Measurements from ENCODE around the gene STAP1.

STAP1 gene

GRCh38 chr4:67568820-67569219, 10.3 kb downstream of the STAP1 start:
- H3K9me3 ChIP-seq (ENCODE audit: severe bottlenecking): no peaks in the 10 kb centered on the region
- H3K27me3 ChIP-seq (ENCODE audit: insufficient read depth, poor library complexity, severe bottlenecking): no peaks in the 10 kb centered on the region
- H3K27ac ChIP-seq (ENCODE audit: poor library complexity, severe bottlenecking): no peak overlapping the region
- H3K4me3 ChIP-seq (ENCODE audit: severe bottlenecking): no peak overlapping the region
- no peaks in the 10 kb centered on the region for H3K36me3 ChIP-seq (ENCODE audit: low read depth)
- TF ChIP-seq, protein P1, sequence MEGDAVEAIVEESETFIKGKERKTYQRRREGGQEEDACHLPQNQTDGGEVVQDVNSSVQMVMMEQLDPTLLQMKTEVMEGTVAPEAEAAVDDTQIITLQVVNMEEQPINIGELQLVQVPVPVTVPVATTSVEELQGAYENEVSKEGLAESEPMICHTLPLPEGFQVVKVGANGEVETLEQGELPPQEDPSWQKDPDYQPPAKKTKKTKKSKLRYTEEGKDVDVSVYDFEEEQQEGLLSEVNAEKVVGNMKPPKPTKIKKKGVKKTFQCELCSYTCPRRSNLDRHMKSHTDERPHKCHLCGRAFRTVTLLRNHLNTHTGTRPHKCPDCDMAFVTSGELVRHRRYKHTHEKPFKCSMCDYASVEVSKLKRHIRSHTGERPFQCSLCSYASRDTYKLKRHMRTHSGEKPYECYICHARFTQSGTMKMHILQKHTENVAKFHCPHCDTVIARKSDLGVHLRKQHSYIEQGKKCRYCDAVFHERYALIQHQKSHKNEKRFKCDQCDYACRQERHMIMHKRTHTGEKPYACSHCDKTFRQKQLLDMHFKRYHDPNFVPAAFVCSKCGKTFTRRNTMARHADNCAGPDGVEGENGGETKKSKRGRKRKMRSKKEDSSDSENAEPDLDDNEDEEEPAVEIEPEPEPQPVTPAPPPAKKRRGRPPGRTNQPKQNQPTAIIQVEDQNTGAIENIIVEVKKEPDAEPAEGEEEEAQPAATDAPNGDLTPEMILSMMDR (IDR thresholded peaks at IDR 0.05; ENCODE audit: poor library complexity, severe bottlenecking): no peak
- H3K4me1 ChIP-seq (ENCODE audit: insufficient read depth, poor library complexity, severe bottlenecking): peaks cover 4% of the 10 kb centered on the region
- DNase-seq (ENCODE audit: low spot score) (no peak), ATAC-seq (ENCODE audit: low read depth) (peak; percentile 94)

DNA sequence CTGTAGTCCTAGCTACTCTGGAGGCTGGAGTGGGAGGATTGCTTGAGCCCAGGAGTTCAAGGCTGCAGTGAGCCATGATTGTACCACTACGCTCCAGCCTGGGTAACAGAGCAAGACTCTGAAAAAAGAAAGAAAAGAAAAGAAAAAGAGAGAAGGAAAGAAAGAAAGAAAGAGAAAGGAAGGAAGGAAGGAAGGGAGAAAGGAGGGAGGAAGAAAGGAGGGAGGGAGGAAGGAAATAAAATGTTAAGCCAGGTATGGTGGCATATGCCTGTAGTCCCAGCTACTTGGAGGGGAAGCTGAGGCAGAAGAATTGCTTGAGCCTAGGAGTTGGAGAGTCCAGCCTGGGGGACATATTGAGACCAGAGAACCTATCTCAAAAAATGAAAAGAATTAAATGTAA, 12.0 kb downstream of the STAP1 start:
- H3K36me3 ChIP-seq (ENCODE audit: low read depth): no peaks in the 10 kb centered on the region
- DNase-seq (ENCODE audit: low spot score) (no peak), ATAC-seq (ENCODE audit: low read depth) (no peak)
- H3K27me3 ChIP-seq (ENCODE audit: insufficient read depth, poor library complexity, severe bottlenecking): no peaks in the 10 kb centered on the region
- H3K4me1 ChIP-seq (ENCODE audit: insufficient read depth, poor library complexity, severe bottlenecking): peaks cover 4% of the 10 kb centered on the region
- no peaks in the 10 kb centered on the region for H3K9me3 ChIP-seq (ENCODE audit: severe bottlenecking)
- H3K27ac ChIP-seq (ENCODE audit: poor library complexity, severe bottlenecking): no peak overlapping the region
- no peak overlapping the region for H3K4me3 ChIP-seq (ENCODE audit: severe bottlenecking)
- TF ChIP-seq, protein P1 (IDR thresholded peaks at IDR 0.05; ENCODE audit: poor library complexity, severe bottlenecking): no peak

- no peak overlapping the region for H3K4me3 ChIP-seq (ENCODE audit: severe bottlenecking)
- H3K4me1 ChIP-seq (ENCODE audit: insufficient read depth, poor library complexity, severe bottlenecking): peaks cover 4% of the 10 kb centered on the region
- DNase-seq (ENCODE audit: low spot score) (no peak), ATAC-seq (ENCODE audit: low read depth) (no peak)
- no peaks in the 10 kb centered on the region for H3K27me3 ChIP-seq (ENCODE audit: insufficient read depth, poor library complexity, severe bottlenecking)
- no peaks in the 10 kb centered on the region for H3K9me3 ChIP-seq (ENCODE audit: severe bottlenecking)
- H3K36me3 ChIP-seq (ENCODE audit: low read depth): no peaks in the 10 kb centered on the region
- TF ChIP-seq, protein P1 (IDR thresholded peaks at IDR 0.05; ENCODE audit: poor library complexity, severe bottlenecking): no peak
- no peak overlapping the region for H3K27ac ChIP-seq (ENCODE audit: poor library complexity, severe bottlenecking)
These were observed 13.4 kb downstream of the STAP1 start for GRCh38 chr4:67571975-67572374.

- DNase-seq (ENCODE audit: low spot score) (no peak), ATAC-seq (ENCODE audit: low read depth) (no peak)
- no peak overlapping the region for H3K27ac ChIP-seq (ENCODE audit: poor library complexity, severe bottlenecking)
- no peaks in the 10 kb centered on the region for H3K36me3 ChIP-seq (ENCODE audit: low read depth)
- TF ChIP-seq, protein P1 (IDR thresholded peaks at IDR 0.05; ENCODE audit: poor library complexity, severe bottlenecking): no peak
- no peak overlapping the region for H3K4me3 ChIP-seq (ENCODE audit: severe bottlenecking)
- H3K4me1 ChIP-seq (ENCODE audit: insufficient read depth, poor library complexity, severe bottlenecking): peaks cover 4% of the 10 kb centered on the region
- no peaks in the 10 kb centered on the region for H3K9me3 ChIP-seq (ENCODE audit: severe bottlenecking)
- H3K27me3 ChIP-seq (ENCODE audit: insufficient read depth, poor library complexity, severe bottlenecking): no peaks in the 10 kb centered on the region
These were observed 14.7 kb downstream of the STAP1 start for GRCh38 chr4:67573193-67573592.

DNA sequence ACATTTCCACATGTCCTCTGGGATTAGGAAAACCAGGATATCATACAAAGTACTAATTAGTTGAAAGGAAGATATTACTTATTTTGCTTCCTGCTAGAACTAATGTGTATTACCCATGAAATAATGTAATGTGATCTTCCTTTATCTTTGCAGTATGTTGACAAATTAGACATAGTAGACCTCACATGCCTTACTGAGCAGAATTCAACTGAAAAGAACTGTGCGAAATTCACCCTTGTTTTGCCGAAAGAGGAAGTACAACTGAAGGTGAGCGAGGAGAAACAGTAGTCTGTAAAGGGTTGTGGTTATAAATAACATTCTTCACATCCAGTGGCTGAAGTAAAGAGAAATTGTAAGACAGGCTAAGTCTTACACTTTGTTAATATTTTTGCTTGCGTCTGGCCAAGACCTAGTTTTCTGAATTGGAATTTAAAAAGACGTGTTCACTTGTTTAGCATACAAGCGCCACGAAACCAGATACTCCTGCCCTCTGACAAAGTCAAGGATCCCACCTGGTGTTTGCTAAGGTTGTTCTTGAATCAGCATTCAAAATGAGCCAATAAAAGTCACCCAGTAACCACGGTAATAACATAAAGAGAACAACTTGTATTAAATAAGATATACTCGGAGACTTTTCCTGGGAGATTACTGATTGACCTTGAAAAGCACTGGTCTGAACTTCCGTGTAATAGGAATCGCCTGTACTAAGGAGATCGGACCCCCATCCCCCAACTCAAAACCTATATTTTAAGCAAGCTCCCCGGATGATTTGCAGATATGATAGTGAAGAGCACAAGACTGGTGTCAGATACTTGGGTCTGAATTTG, 16.9 kb downstream of the STAP1 start:
- no peak for DNase-seq (ENCODE audit: low spot score)

More for the DNA sequence above, 16.9 kb downstream of the STAP1 start:
- Histone ChIP-seq H3K27ac (ENCODE audit: poor library complexity, severe bottlenecking) (no peak overlapping the region), H3K27me3 (ENCODE audit: insufficient read depth, poor library complexity, severe bottlenecking) (no peaks in the 10 kb centered on the region), H3K4me1 (ENCODE audit: insufficient read depth, poor library complexity, severe bottlenecking) (no peaks in the 10 kb centered on the region), H3K4me3 (ENCODE audit: severe bottlenecking) (no peak overlapping the region), H3K36me3 (ENCODE audit: low read depth) (no peaks in the 10 kb centered on the region), H3K9me3 (ENCODE audit: severe bottlenecking) (no peaks in the 10 kb centered on the region)
- TF ChIP-seq, protein P1 (IDR thresholded peaks at IDR 0.05; ENCODE audit: poor library complexity, severe bottlenecking): no peak
- ATAC-seq (ENCODE audit: low read depth): no peak

All from RWPE2 (cell line).